Adrenal gland (tissue), 5 donors: ENCODE measurements around the gene GAL3ST3.
"Not testable (repeated sequence)": the region's sequence is repeated elsewhere in the genome, so short reads cannot be mapped to it uniquely, and the experiment has no call there.

Experiments used
- CTCF ChIP-seq, 6 experiments: fragments of 450-650 bp in 4 of 6; fragments of 200-600 bp in 2 of 6; sonication (generic) in 1 of 6; IDR thresholded peaks; 1 replicate in 5 of 6; 2 replicates in 1 of 6; pipeline versions ENCODE4 v1.5.1 to v1.8.0; 2016 to 2021; ENCODE audit warnings: antibody characterized with exemption in 6 of 6, mild to moderate bottlenecking in 2 of 6, moderate library complexity in 1 of 6
- POLR2A ChIP-seq, 2 donors: fragments of 450-650 bp; IDR thresholded peaks; one replicate each; pipeline ENCODE4 v1.6.1; 2017; ENCODE audit warnings: antibody characterized with exemption in 2 of 2, mild to moderate bottlenecking in 2 of 2, moderate library complexity in 1 of 2
- donor health status: DM: no; HTN: no; CAD: no.

- TF ChIP-seq CTCF, POLR2A (IDR thresholded peaks at IDR 0.05): not testable (repeated sequence)
Measured at GRCh38 chr11:66023186-66023440, 25.8 kb downstream of the GAL3ST3 start.
